KMS-11 (cell line): ENCODE measurements around the gene IGSF23.
"Not testable (repeated sequence)": the region's sequence is repeated elsewhere in the genome, so short reads cannot be mapped to it uniquely, and the experiment has no call there.

ENCODE experiments used
- H2AFZ ChIP-seq: fragments of 200-600 bp; sonication (generic); 2 replicates; pipeline ENCODE4 v1.6.1; 2016; ENCODE audit warnings: antibody characterized with exemption, mixed run types, low read depth
- H3K27ac ChIP-seq: fragments of 200-600 bp; sonication (generic); 2 replicates; pipeline ENCODE4 v1.6.1; 2016; ENCODE audit warnings: mild to moderate bottlenecking, mixed run types
- H3K27me3 ChIP-seq: fragments of 200-600 bp; sonication (generic); 2 replicates; pipeline ENCODE4 v1.6.1; 2017; ENCODE audit warnings: mild to moderate bottlenecking, low read depth, mixed run types, moderate library complexity; ENCODE audit not compliant: insufficient read depth
- H3K36me3 ChIP-seq: fragments of 200-600 bp; sonication (generic); 2 replicates; pipeline ENCODE4 v1.6.1; 2017; ENCODE audit warnings: mild to moderate bottlenecking, mixed run types; ENCODE audit not compliant: insufficient read depth
- H3K4me1 ChIP-seq: fragments of 200-600 bp; sonication (generic); 2 replicates; pipeline ENCODE4 v1.6.1; 2016; ENCODE audit warnings: mild to moderate bottlenecking, low read depth, mixed run types; ENCODE audit not compliant: poor library complexity, severe bottlenecking
- H3K4me2 ChIP-seq: fragments of 200-600 bp; sonication (generic); 2 replicates; pipeline ENCODE4 v1.7.0; 2016; ENCODE audit warnings: mild to moderate bottlenecking, mixed run types
- H3K4me3 ChIP-seq: fragments of 200-600 bp; sonication (generic); IDR thresholded peaks from 2 replicates; pipeline ENCODE4 v1.6.1; 2017; ENCODE audit warnings: low read depth, low read length, mixed read lengths; ENCODE audit not compliant: insufficient read depth
- H3K79me2 ChIP-seq: fragments of 200-600 bp; sonication (generic); 2 replicates; pipeline ENCODE4 v1.6.1; 2016; ENCODE audit warnings: low read depth, mixed run types; ENCODE audit not compliant: insufficient read depth
- H3K9ac ChIP-seq: fragments of 200-600 bp; sonication (generic); 2 replicates; pipeline ENCODE4 v1.6.1; 2016; ENCODE audit warnings: mild to moderate bottlenecking, mixed run types
- H4K20me1 ChIP-seq: fragments of 200-600 bp; sonication (generic); 2 replicates; pipeline ENCODE4 v1.6.1; 2016; ENCODE audit warnings: mild to moderate bottlenecking, mixed run types; ENCODE audit not compliant: insufficient read depth
- CTCF ChIP-seq: fragments of 200-600 bp; sonication (generic); conservative IDR thresholded peaks from 2 replicates; pipeline ENCODE4 v1.6.1; 2017; ENCODE audit warnings: low read depth, mild to moderate bottlenecking, antibody characterized with exemption, low read length, moderate library complexity, mixed read lengths

IGSF23 gene

GRCh38 chr19:44623080-44623479, 9.7 kb downstream of the IGSF23 start:
- no peak overlapping the region for H3K9ac ChIP-seq
- H3K79me2 ChIP-seq, result no peaks in the 10 kb centered on the region
- H3K27me3 ChIP-seq, result no peaks in the 10 kb centered on the region
- no peak overlapping the region for H3K4me3 ChIP-seq
- no peak for TF ChIP-seq CTCF
- H3K36me3 ChIP-seq, result no peaks in the 10 kb centered on the region
- no peak overlapping the region for H2AFZ ChIP-seq
- H3K27ac ChIP-seq, result no peak overlapping the region
- no peaks in the 10 kb centered on the region for H3K4me1 ChIP-seq
- H4K20me1 ChIP-seq, result no peaks in the 10 kb centered on the region
- H3K4me2 ChIP-seq, result no peak overlapping the region

- Histone ChIP-seq H3K4me2 (no peak overlapping the region), H3K9ac (no peak overlapping the region), H3K79me2 (no peaks in the 10 kb centered on the region), H3K27ac (no peak overlapping the region), H3K36me3 (no peaks in the 10 kb centered on the region), H2AFZ (no peak overlapping the region), H4K20me1 (no peaks in the 10 kb centered on the region), H3K4me3 (no peak overlapping the region), H3K27me3 (no peaks in the 10 kb centered on the region), H3K4me1 (no peaks in the 10 kb centered on the region)
- no peak for TF ChIP-seq CTCF
Measured at GRCh38 chr19:44623626-44624025, 10.3 kb downstream of the IGSF23 start.

GRCh38 chr19:44624840-44625354, 11.5 kb downstream of the IGSF23 start:
- Histone ChIP-seq H3K36me3 (no peaks in the 10 kb centered on the region), H3K27me3 (no peaks in the 10 kb centered on the region), H3K4me1 (no peaks in the 10 kb centered on the region), H3K27ac (no peak overlapping the region), H3K4me2 (no peak overlapping the region), H3K9ac (no peak overlapping the region), H2AFZ (no peak overlapping the region), H4K20me1 (no peaks in the 10 kb centered on the region), H3K79me2 (no peaks in the 10 kb centered on the region), H3K4me3 (no peak overlapping the region)
- TF ChIP-seq CTCF, result no peak

- not testable (repeated sequence) for H3K4me3 ChIP-seq, H3K4me1 ChIP-seq, H3K36me3 ChIP-seq, H3K27ac ChIP-seq, H3K9ac ChIP-seq, H4K20me1 ChIP-seq, H3K27me3 ChIP-seq, H3K4me2 ChIP-seq, H2AFZ ChIP-seq, H3K79me2 ChIP-seq
Measured at GRCh38 chr19:44625637-44626036, 12.3 kb downstream of the IGSF23 start.

- Histone ChIP-seq H3K4me3 (no peak overlapping the region), H3K36me3 (no peaks in the 10 kb centered on the region), H3K27me3 (no peaks in the 10 kb centered on the region), H3K4me1 (no peaks in the 10 kb centered on the region), H3K79me2 (no peaks in the 10 kb centered on the region), H2AFZ (no peak overlapping the region), H3K9ac (no peak overlapping the region), H4K20me1 (no peaks in the 10 kb centered on the region), H3K4me2 (no peak overlapping the region), H3K27ac (no peak overlapping the region)
- no peak for TF ChIP-seq CTCF
Measured at GRCh38 chr19:44626048-44626624, 12.8 kb downstream of the IGSF23 start.
